GM12864 (cell line): ENCODE data around the gene ZSCAN26.

ENCODE experiments used
- DNase-seq: peaks from one replicate; pipeline ENCODE4 v3.0.0-alpha.2; 2011; ENCODE audit warnings: low read depth
- H3K4me3 ChIP-seq: 2 replicates; pipeline ENCODE4 v1.5.1; 2011; ENCODE audit warnings: mild to moderate bottlenecking, low read depth, low read length, control low read depth
- CTCF ChIP-seq: IDR thresholded peaks from 2 replicates; pipeline ENCODE4 v1.5.1; 2011; ENCODE audit warnings: low read depth, mild to moderate bottlenecking, moderate library complexity, low read length, control low read depth, inconsistent platforms; ENCODE audit errors: missing control alignments

ZSCAN26 gene

GRCh38 chr6:28225056-28225834 is 41.7 kb upstream of the ZSCAN26 start, which contains the start of gene ZSCAN9:
Gene ZSCAN9, plus strand, starts transcription at chr6:28225275. Its CDS starts 1,810 bp downstream, at chr6:28227085.
- DNase-seq, result peak; percentile 63
- peak within 1 kb of the TSS; percentile 93 for H3K4me3 ChIP-seq
- no peak for TF ChIP-seq CTCF

GRCh38 chr6:28226460-28226859 is 40.5 kb upstream of the ZSCAN26 start:
- DNase-seq, result no peak
- H3K4me3 ChIP-seq, result no peak overlapping the region; the same call in 1 of the 2 replicates
- no peak for TF ChIP-seq CTCF

GRCh38 chr6:28232785-28233184 is 34.2 kb upstream of the ZSCAN26 start:
- no peak overlapping the region for H3K4me3 ChIP-seq
- TF ChIP-seq CTCF, result no peak
- DNase-seq, result no peak

GRCh38 chr6:28235912-28236452 is 31.0 kb upstream of the ZSCAN26 start:
- H3K4me3 ChIP-seq, result no peak overlapping the region
- no peak for DNase-seq
- no peak for TF ChIP-seq CTCF

GRCh38 chr6:28239636-28240035 is 27.3 kb upstream of the ZSCAN26 start:
- TF ChIP-seq CTCF, result no peak
- DNase-seq, result no peak
- H3K4me3 ChIP-seq, result no peak overlapping the region

- DNase-seq, result no peak
- no peak overlapping the region for H3K4me3 ChIP-seq
- no peak for TF ChIP-seq CTCF
These were observed 26.5 kb upstream of the ZSCAN26 start for GRCh38 chr6:28240471-28240870.
